PC-9 (cell line): ENCODE data around the gene PDE6C. TPM values are rescaled to one million over a fixed set of nuclear protein-coding genes. Genes with fewer than 3 reads are reported as not detected.

Experiments
- BruUV-seq: library from RNA; stranded (reverse); fragments of 400-500 nt; replicated peaks from 2 replicates; lab custom pipeline; 2021; lab: Mats Ljungman, UMichigan
- CTCF ChIA-PET: fragments of 300-600 bp; sonication (Branson Sonifier 250); formaldehyde crosslinking; loops from one replicate; lab custom pipeline; 2022; ENCODE audit warnings: antibody characterized with exemption; lab: Charles Lee
- POLR2A ChIA-PET: fragments of 300-600 bp; sonication (Branson Sonifier 250); formaldehyde crosslinking; loops from one replicate; lab custom pipeline; 2022; ENCODE audit warnings: antibody characterized with exemption; ENCODE audit not compliant: unreplicated experiment; lab: Charles Lee
- DNase-seq, 2 experiments: peaks; one replicate each; pipeline versions ENCODE4 v3.0.0 to v3.0.0-alpha.2; 2015 to 2022; ENCODE audit warnings: mixed read lengths in 1 of 2
- H2AFZ ChIP-seq: fragments of 200-600 bp; sonication (generic); 2 replicates; pipeline ENCODE4 v1.8.1; 2017; ENCODE audit warnings: antibody characterized with exemption
- H3F3A ChIP-seq: fragments of 200-600 bp; sonication (generic); 2 replicates; pipeline ENCODE4 v1.8.1; 2017; ENCODE audit warnings: antibody characterized with exemption, mild to moderate bottlenecking, low read depth; ENCODE audit not compliant: insufficient read depth
- H3K27ac ChIP-seq: fragments of 200-600 bp; sonication (generic); 2 replicates; pipeline ENCODE4 v1.6.1; 2016; ENCODE audit warnings: mixed run types
- H3K27me3 ChIP-seq: fragments of 200-600 bp; sonication (generic); 2 replicates; pipeline ENCODE4 v1.6.1; 2016; ENCODE audit warnings: low read depth, mixed run types; ENCODE audit not compliant: insufficient read depth
- H3K36me3 ChIP-seq: fragments of 200-600 bp; sonication (generic); 2 replicates; pipeline ENCODE4 v1.6.1; 2016; ENCODE audit warnings: low read depth, mixed run types
- H3K4me1 ChIP-seq: fragments of 200-600 bp; sonication (generic); replicated peaks from 2 replicates; pipeline ENCODE4 v1.6.1; 2016; ENCODE audit warnings: mixed run types; ENCODE audit not compliant: insufficient read depth
- H3K4me2 ChIP-seq: fragments of 200-600 bp; sonication (generic); 2 replicates; pipeline ENCODE4 v1.6.1; 2017; ENCODE audit warnings: mixed run types
- H3K4me3 ChIP-seq: fragments of 200-600 bp; sonication (generic); 2 replicates; pipeline ENCODE4 v1.6.1; 2016; ENCODE audit warnings: mixed run types
- H3K79me2 ChIP-seq: fragments of 200-600 bp; sonication (generic); 2 replicates; pipeline ENCODE4 v1.6.1; 2017; ENCODE audit warnings: low read depth, mixed run types
- H3K9me2 ChIP-seq: fragments of 200-600 bp; sonication (generic); 2 replicates; pipeline ENCODE4 v1.8.1; 2017; ENCODE audit warnings: mild to moderate bottlenecking; ENCODE audit not compliant: insufficient read depth
- H3K9me3 ChIP-seq: fragments of 200-600 bp; sonication (generic); 2 replicates; pipeline ENCODE4 v1.8.1; 2016; ENCODE audit warnings: low read depth; ENCODE audit not compliant: insufficient read depth
- H4K20me1 ChIP-seq: fragments of 200-600 bp; sonication (generic); 2 replicates; pipeline ENCODE4 v1.8.1; 2017; ENCODE audit not compliant: insufficient read depth
- EZH2 ChIP-seq: fragments of 200-600 bp; sonication (generic); IDR thresholded peaks from 2 replicates; pipeline ENCODE4 v1.8.0; 2017; ENCODE audit warnings: antibody characterized with exemption, low read depth
- intact Hi-C: fragments of 100-400 bp; cut with micrococcal nuclease; formaldehyde crosslinking; loops from one replicate; pipeline ENCODE4 v1.10.0; 2022; ENCODE audit not compliant: unreplicated experiment
- total RNA-seq: library from RNA; stranded (reverse); gene quantifications from 2 replicates; pipeline ENCODE4 v1.2.3, GENCODE V29; 2021
- TF ChIP-seq, protein P1 (sequence below): fragments of 200-600 bp; sonication (generic); conservative IDR thresholded peaks from 2 replicates; pipeline ENCODE4 v1.6.1; 2017; ENCODE audit warnings: mixed run types, antibody characterized with exemption, mild to moderate bottlenecking, moderate library complexity

Gene PDE6C
- total RNA-seq, 1 experiment from 2014 or later: not detected

DNA sequence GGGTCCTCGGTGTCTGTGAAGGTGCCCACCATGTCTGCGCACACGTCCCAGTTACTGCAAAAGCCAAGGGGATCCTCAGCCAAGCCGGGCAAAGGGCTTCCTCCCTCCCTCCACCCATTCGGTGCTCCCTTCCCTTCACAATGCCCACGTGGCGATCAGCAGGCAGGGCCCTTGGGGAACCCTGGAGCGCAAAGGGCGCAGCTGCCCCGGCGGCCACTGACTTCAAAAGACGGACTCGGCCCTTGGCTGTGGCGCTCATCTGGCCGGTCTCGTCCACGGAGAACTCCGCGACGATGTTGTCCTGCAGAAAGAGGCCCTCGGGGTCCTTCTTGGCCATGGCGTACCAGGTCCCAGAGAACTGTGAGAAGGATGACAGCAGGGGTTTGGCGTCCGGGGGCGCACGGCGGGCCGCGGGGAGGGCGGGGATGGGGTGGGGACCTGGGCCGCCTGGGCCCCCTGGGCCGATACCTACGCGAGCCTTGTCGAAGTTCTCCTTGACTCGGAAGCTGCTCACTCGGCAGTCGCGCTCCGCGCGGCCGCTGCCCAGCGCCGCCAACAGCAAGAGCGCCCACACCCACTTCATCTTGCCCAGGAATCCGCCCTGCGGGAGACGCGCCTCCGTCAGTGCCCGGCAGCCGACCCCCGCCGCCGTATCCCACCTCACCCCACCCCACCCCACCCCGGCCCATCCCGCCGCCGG is 11.7 kb upstream of the PDE6C start:
- H3K79me2 ChIP-seq: no peaks in the 10 kb centered on the region
- H4K20me1 ChIP-seq: no peaks in the 10 kb centered on the region
- DNase-seq: no peak
- intact Hi-C loops: no loop called here
- H3K4me3 ChIP-seq: no peak overlapping the region
- no peaks in the 10 kb centered on the region for H3K9me3 ChIP-seq
- TF ChIP-seq EZH2: no peak
- TF ChIP-seq, protein P1, sequence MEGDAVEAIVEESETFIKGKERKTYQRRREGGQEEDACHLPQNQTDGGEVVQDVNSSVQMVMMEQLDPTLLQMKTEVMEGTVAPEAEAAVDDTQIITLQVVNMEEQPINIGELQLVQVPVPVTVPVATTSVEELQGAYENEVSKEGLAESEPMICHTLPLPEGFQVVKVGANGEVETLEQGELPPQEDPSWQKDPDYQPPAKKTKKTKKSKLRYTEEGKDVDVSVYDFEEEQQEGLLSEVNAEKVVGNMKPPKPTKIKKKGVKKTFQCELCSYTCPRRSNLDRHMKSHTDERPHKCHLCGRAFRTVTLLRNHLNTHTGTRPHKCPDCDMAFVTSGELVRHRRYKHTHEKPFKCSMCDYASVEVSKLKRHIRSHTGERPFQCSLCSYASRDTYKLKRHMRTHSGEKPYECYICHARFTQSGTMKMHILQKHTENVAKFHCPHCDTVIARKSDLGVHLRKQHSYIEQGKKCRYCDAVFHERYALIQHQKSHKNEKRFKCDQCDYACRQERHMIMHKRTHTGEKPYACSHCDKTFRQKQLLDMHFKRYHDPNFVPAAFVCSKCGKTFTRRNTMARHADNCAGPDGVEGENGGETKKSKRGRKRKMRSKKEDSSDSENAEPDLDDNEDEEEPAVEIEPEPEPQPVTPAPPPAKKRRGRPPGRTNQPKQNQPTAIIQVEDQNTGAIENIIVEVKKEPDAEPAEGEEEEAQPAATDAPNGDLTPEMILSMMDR: no peak
- no peak overlapping the region for H3K4me2 ChIP-seq
- no peaks in the 10 kb centered on the region for H3F3A ChIP-seq
- ChIA-PET CTCF (interaction anchor here (0.5 kb wide), 1 partner anchor 39 kb away, joined by 7 read pairs; no protein-coding TSS in a partner anchor), POLR2A (no interaction called here)
- H3K27me3 ChIP-seq: no peaks in the 10 kb centered on the region
- no peaks in the 10 kb centered on the region for H3K4me1 ChIP-seq
- no peak overlapping the region for H2AFZ ChIP-seq
- H3K9me2 ChIP-seq: no peaks in the 10 kb centered on the region
- H3K36me3 ChIP-seq: no peaks in the 10 kb centered on the region
- no TSS peak for BruUV-seq
- no peak overlapping the region for H3K27ac ChIP-seq

DNA sequence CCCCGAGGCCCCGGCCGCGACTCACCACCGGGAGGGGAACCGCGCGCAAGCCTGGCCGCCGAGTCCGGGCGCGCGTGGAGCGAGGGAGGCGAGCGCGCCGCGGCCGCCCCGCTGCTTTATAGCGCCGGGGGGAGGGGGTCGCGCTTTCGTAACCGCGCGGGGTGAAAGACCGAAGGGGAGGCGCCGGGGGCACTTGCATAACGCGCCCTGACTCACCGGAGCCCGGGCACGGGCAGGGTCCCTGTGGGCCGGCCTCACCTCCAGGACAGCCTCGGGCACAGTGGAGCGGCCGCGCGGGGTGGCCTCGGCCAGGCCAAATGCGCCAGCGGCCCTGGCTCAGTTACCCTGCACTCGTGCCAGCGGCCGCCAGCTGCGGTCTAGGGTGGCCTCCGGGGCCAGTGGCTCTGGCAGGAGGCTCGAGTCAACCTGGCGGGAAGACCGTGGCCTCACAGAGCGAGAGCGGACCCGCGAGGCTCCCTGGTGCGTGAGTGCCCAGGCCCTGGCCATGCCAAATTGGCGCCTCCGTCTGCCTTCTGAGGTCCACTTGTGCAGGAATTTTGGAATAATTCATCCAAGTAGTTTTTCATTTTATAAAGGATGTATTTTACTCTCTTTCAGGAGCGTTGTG is 11.1 kb upstream of the PDE6C start, which contains the start of gene RBP4:
Gene RBP4 (minus strand): TSS at position 90 of the 628 bp plus-strand sequence. CDS start 207 bp downstream, outside the sequence.
- BruUV-seq: no TSS peak
- H3K36me3 ChIP-seq: no peaks in the 10 kb centered on the region
- CTCF ChIA-PET: no interaction called here
- TF ChIP-seq, protein P1: no peak
- TF ChIP-seq EZH2: no peak
- no peaks in the 10 kb centered on the region for H3K4me1 ChIP-seq
- intact Hi-C loops: no loop called here
- H3K4me2 ChIP-seq: peak within 1 kb of the TSS; percentile 54
- no peak within 1 kb of the TSS for H2AFZ ChIP-seq
- no peaks in the 10 kb centered on the region for H3K79me2 ChIP-seq
- H3K27ac ChIP-seq: no peak within 1 kb of the TSS
- no peaks in the 10 kb centered on the region for H3F3A ChIP-seq
- no peak within 1 kb of the TSS for H3K4me3 ChIP-seq
- DNase-seq: peak in 1 of 2 experiments; percentile 27
- H3K27me3 ChIP-seq: no peaks in the 10 kb centered on the region
- POLR2A ChIA-PET: no interaction called here
- H4K20me1 ChIP-seq: no peaks in the 10 kb centered on the region
- no peaks in the 10 kb centered on the region for H3K9me2 ChIP-seq
- H3K9me3 ChIP-seq: no peaks in the 10 kb centered on the region

DNA sequence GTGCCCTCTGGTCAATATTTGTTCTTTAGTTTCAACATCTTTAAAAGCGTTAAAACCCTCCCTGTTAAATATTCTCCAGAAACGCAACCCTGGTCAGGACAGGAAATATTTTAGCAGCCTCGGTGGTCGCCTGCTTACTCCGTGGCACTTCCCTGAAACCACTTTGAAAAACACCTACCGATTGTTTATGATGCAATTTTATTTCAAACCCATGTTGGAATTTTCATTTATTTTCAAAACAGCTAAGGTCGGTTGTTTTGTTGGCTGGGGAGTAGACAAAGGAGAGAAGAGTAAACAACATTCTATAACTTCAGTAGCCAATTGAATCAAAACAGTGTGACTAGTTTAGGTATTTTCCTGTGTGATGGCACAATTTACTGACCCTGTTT is 10.6 kb upstream of the PDE6C start:
- peak overlapping the region; percentile 54; the same call in 1 of the 2 replicates for H3K4me2 ChIP-seq
- intact Hi-C loops: no loop called here

More for the DNA sequence above, 10.6 kb upstream of the PDE6C start:
- Histone ChIP-seq H3K79me2 (no peaks in the 10 kb centered on the region), H3K4me1 (no peaks in the 10 kb centered on the region), H2AFZ (no peak overlapping the region), H3F3A (no peaks in the 10 kb centered on the region), H3K27me3 (no peaks in the 10 kb centered on the region), H3K4me3 (no peak overlapping the region), H4K20me1 (no peaks in the 10 kb centered on the region), H3K36me3 (no peaks in the 10 kb centered on the region), H3K27ac (no peak overlapping the region), H3K9me2 (no peaks in the 10 kb centered on the region), H3K9me3 (no peaks in the 10 kb centered on the region)
- POLR2A ChIA-PET: no interaction called here
- no TSS peak for BruUV-seq
- CTCF ChIA-PET: no interaction called here
- TF ChIP-seq, protein P1: no peak
- TF ChIP-seq EZH2: no peak
- no peak for DNase-seq
